Measurements from ENCODE around the gene CTSW. TPM values are rescaled to one million over a fixed set of nuclear protein-coding genes. Genes with fewer than 3 reads are reported as not detected.
A peak's percentile ranks its signal among the peaks of the same experiment; 100 is the strongest.
"Not testable (repeated sequence)": the region's sequence is repeated elsewhere in the genome, so short reads cannot be mapped to it uniquely, and the experiment has no call there.

Gene CTSW
- polyA plus RNA-seq, 1 donor from 2014 or later: 29.2 TPM

GRCh38 chr11:65883786-65884715 lies 4.4 kb downstream of the CTSW start:
- Mint-ChIP-seq H3K27ac (peak overlapping the region in 2 of 3 donors; percentile 81 to 95), H3K4me1 (peaks cover 16 to 23% (median 19%) of the 10 kb centered on the region in 3 donors), H3K36me3 (no peaks in the 10 kb centered on the region), H3K27me3 (no peaks in the 10 kb centered on the region), H3K4me3 (peak overlapping the region in 2 of 4 donors; percentile 66 to 88), H3K9me3 (no peaks in the 10 kb centered on the region)

DNA sequence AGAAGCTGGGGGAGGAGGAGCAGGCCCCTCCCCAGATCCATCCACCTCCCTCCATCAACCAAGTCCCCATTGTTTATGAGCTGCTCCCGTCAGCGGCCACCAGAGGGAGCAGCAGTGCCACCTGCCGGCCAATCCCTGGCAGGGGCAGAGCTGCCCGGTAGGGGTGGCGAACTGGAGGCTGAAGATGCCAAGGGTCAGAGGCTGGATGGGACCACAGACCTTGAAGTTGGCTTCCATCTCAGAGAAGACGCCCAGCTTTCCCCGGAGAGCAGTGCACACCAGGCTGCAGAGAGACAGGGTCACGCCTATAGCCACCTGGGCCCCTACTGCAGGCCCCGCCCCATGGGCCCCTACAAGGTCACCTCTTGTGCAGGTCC lies 5.1 kb downstream of the CTSW start:
- Mint-ChIP-seq H3K27ac (peak overlapping the region in 2 of 3 donors; percentile 81 to 95), H3K36me3 (no peaks in the 10 kb centered on the region), H3K4me1 (peaks cover 20 to 29% (median 25%) of the 10 kb centered on the region in 3 donors), H3K9me3 (no peaks in the 10 kb centered on the region), H3K27me3 (no peaks in the 10 kb centered on the region), H3K4me3 (peak overlapping the region; percentile 63 to 88 (median 72))

GRCh38 chr11:65885231-65885630 lies 5.6 kb downstream of the CTSW start:
- H3K4me1 Mint-ChIP-seq: peaks cover 26 to 35% (median 30%) of the 10 kb centered on the region in 3 donors
- peak overlapping the region in 2 of 3 donors; percentile 80 to 95 for H3K27ac Mint-ChIP-seq
- no peaks in the 10 kb centered on the region for H3K27me3 Mint-ChIP-seq
- peak overlapping the region in 2 of 4 donors; percentile 78 to 88 for H3K4me3 Mint-ChIP-seq
- H3K36me3 Mint-ChIP-seq: no peaks in the 10 kb centered on the region
- H3K9me3 Mint-ChIP-seq: no peaks in the 10 kb centered on the region

GRCh38 chr11:65885808-65886536 lies 6.3 kb downstream of the CTSW start:
- Mint-ChIP-seq H3K4me3 (peak overlapping the region in 3 of 4 donors; percentile 72 to 96 (median 89)), H3K36me3 (no peaks in the 10 kb centered on the region), H3K4me1 (peaks cover 27 to 37% (median 31%) of the 10 kb centered on the region in 3 donors), H3K27me3 (no peaks in the 10 kb centered on the region), H3K27ac (peak overlapping the region in 2 of 3 donors; percentile 80 to 95), H3K9me3 (no peaks in the 10 kb centered on the region)

GRCh38 chr11:65886826-65887722 lies 7.4 kb downstream of the CTSW start:
- Mint-ChIP-seq H3K27ac (peak overlapping the region; percentile 23 to 93 (median 78)), H3K9me3 (no peaks in the 10 kb centered on the region), H3K4me1 (peaks cover 28 to 41% (median 35%) of the 10 kb centered on the region in 3 donors), H3K27me3 (no peaks in the 10 kb centered on the region), H3K36me3 (no peaks in the 10 kb centered on the region), H3K4me3 (peak overlapping the region; percentile 89 to 96 (median 94))

DNA sequence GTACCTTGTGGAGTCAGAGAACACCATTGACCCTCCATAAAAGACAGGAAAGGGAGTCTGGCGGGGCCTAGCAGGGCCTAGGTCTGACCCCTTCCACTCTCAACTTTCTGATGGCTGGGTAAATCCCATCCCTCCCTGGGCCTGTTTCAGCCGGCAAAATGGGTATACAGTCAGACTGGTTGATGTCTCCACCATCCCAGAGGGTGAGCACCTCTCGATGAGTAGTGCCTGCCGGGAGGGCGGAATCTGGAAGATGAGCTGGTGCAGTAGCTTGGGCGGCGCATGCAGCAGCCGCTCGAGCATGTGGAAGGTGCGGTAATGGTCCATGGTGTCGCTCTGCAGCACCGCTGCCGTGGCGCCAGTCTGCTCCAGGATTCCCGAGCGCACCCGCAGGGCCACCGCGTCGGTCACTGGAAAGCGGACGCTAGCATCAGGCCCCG lies 8.1 kb downstream of the CTSW start:
- peaks cover 34 to 48% (median 42%) of the 10 kb centered on the region in 3 donors for H3K4me1 Mint-ChIP-seq
- peak overlapping the region; percentile 93 to 98 (median 97) for H3K27ac Mint-ChIP-seq
- H3K27me3 Mint-ChIP-seq: no peaks in the 10 kb centered on the region
- peak overlapping the region; percentile 89 to 96 (median 94) for H3K4me3 Mint-ChIP-seq
- no peaks in the 10 kb centered on the region for H3K36me3 Mint-ChIP-seq
- H3K9me3 Mint-ChIP-seq: no peaks in the 10 kb centered on the region

GRCh38 chr11:65888163-65888814 lies 8.7 kb downstream of the CTSW start, which contains the start of gene FIBP:
Gene FIBP, minus strand, starts transcription at chr11:65888471. Its CDS starts 53 bp downstream, at chr11:65888418.
- Mint-ChIP-seq H3K4me1 (peaks cover 36 to 49% (median 46%) of the 10 kb centered on the region in 3 donors), H3K36me3 (no peaks in the 10 kb centered on the region), H3K9me3 (no peaks in the 10 kb centered on the region), H3K27ac (peak within 1 kb of the TSS; percentile 93 to 98 (median 97)), H3K27me3 (no peaks in the 10 kb centered on the region), H3K4me3 (peak within 1 kb of the TSS; percentile 89 to 96 (median 94))

DNA sequence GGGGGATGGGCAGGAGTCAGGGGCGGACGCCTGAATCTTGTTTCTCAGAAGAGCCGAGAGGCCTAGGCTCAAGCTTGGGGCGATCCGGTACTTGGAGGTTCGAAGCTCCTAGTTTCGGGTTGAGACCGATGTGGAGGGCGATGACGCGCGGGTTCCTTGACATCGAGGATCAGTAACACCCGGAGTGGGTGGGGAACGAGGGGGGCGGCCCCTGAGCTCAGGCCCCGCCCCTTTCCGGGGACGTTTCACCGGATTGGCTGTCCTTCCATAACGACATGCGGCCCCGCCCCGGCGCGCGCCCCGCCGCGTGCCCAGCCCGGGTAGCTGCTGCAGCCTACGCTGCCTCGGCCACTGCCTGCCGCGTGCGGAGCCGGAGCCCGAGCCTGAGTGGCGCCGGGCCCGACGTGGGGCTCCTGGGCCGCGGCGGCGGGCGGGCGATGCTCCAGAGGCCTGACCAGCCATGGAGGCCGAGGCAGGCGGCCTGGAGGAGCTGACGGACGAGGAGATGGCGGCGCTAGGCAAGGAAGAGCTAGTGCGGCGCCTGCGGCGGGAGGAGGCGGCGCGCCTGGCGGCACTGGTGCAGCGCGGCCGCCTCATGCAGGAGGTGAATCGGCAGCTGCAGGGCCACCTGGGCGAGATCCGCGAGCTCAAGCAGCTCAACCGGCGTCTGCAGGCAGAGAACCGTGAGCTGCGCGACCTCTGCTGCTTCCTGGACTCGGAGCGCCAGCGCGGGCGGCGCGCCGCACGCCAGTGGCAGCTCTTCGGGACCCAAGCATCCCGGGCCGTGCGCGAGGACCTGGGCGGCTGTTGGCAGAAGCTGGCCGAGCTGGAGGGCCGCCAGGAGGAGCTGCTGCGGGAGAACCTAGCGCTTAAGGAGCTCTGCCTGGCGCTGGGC lies 10.9 kb downstream of the CTSW start, which contains the start of gene CCDC85B:
Gene CCDC85B (plus strand): TSS at position 350 of the 895 bp plus-strand sequence. CDS start 111 bp downstream, at position 461.
- Mint-ChIP-seq H3K27me3 (no peaks in the 10 kb centered on the region), H3K27ac (peak within 1 kb of the TSS; percentile 93 to 98 (median 97)), H3K4me3 (peak within 1 kb of the TSS; percentile 89 to 96 (median 95)), H3K36me3 (no peaks in the 10 kb centered on the region), H3K4me1 (peaks cover 31 to 45% (median 39%) of the 10 kb centered on the region in 3 donors), H3K9me3 (no peaks in the 10 kb centered on the region)

DNA sequence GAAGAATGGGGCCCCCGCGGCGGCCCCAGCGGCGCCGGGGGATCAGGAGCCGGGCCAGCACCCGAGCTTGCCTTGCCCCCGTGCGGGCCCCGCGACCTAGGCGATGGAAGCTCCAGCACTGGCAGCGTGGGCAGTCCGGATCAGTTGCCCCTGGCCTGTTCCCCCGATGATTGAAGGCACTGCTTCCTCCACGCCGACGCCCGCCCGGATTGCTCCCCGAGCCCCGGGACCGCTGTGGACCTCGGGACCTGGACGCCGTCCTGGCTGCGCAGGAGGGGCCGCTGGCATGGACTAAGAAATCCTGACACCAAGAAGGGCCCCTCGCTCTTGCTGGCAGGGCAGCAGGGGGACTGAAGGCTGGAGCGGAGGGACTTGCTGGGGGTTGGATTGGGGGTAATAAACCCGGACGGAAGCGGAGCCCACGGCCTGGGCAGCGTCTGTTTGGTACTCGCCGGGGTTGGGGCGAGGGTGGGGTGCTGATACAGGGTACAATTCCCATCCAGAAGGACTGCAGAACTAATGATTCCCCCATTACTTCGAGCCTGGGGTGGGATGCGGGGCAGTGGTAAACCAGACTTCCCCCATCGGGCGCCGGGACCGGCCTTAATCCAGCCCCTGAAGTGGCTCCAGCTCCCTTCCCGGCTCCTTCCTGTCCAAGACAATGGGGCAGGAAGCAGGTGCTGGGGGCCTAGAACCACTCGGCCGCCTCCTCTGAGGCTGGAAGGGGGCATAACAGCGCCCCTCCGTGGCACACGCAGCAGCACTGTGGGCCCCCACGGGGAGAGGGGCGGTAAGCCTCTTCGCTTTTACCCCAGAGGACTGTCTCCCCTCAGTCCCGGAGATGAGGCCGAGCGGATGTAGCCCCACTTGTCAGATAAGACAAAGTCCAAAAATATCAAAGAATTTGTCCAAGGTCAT lies 11.8 kb downstream of the CTSW start:
- peak overlapping the region; percentile 40 to 93 (median 48) for H3K27ac Mint-ChIP-seq
- H3K4me1 Mint-ChIP-seq: peaks cover 31 to 44% (median 40%) of the 10 kb centered on the region in 3 donors
- H3K36me3 Mint-ChIP-seq: no peaks in the 10 kb centered on the region
- no peaks in the 10 kb centered on the region for H3K9me3 Mint-ChIP-seq
- no peaks in the 10 kb centered on the region for H3K27me3 Mint-ChIP-seq
- peak overlapping the region; percentile 87 to 96 (median 92) for H3K4me3 Mint-ChIP-seq

GRCh38 chr11:65892137-65892540 lies 12.5 kb downstream of the CTSW start:
- H3K36me3 Mint-ChIP-seq, H3K27me3 Mint-ChIP-seq, H3K9me3 Mint-ChIP-seq: not testable (repeated sequence)
- Mint-ChIP-seq H3K4me1 (peaks cover 31 to 39% (median 37%) of the 10 kb centered on the region in 3 donors), H3K27ac (peak overlapping the region; percentile 40 to 83 (median 48)), H3K4me3 (peak overlapping the region; percentile 75 to 96 (median 90))

DNA sequence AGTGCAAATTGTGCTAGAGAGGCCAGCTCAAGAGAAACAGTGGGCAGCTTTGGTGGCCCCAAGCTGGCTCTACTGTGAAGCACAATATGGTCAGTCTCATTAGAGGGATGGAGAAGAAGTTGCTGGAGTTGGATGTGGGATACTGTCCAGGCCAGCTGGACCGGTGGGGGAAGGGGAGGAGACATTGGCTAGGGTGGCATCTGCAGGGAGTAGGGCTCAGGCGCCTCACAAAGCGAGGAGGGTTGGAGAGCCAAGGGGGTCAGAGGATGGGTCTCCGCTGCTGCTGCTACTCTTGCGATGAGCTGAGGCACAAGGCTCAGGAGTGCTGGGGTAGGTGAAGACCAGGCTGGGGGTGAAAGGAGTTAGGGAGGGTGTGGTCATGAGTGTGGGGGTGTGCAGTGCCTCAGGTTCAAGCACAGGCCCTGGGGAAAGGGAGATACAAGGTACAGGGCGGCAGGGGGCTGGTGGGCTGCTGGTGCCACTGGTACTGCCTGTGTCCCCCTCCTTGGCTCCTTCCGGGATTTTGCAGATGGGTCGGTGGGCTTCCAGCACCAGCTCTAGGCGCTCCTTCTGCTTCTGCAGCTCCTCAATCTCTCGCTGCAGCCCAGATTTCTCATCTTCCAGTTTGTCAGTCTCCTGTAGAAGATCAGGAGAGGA lies 13.2 kb downstream of the CTSW start:
- Mint-ChIP-seq H3K27ac (peak overlapping the region; percentile 40 to 83 (median 48)), H3K4me1 (peaks cover 31 to 39% (median 37%) of the 10 kb centered on the region in 3 donors), H3K9me3 (no peaks in the 10 kb centered on the region), H3K27me3 (no peaks in the 10 kb centered on the region), H3K4me3 (peak overlapping the region; percentile 89 to 96 (median 92)), H3K36me3 (no peaks in the 10 kb centered on the region)

Data from IgD-negative memory B cell (primary cell).